GM04504 (cell line): ENCODE measurements around the gene DPRX.
"Not testable (repeated sequence)": the region's sequence is repeated elsewhere in the genome, so short reads cannot be mapped to it uniquely, and the experiment has no call there.

ENCODE experiments used
- DNase-seq: peaks from one replicate; pipeline ENCODE4 v3.0.0-alpha.2; 2012; ENCODE audit warnings: low read depth

DPRX gene

GRCh38 chr19:53646144-53646543, 14.3 kb downstream of the DPRX start:
- no peak for DNase-seq

GRCh38 chr19:53647350-53647749, 15.6 kb downstream of the DPRX start:
- DNase-seq: no peak

GRCh38 chr19:53647792-53648191, 16.0 kb downstream of the DPRX start:
- DNase-seq: no peak

GRCh38 chr19:53649746-53650593, 18.2 kb downstream of the DPRX start:
- DNase-seq: no peak

GRCh38 chr19:53652476-53652875, 20.7 kb downstream of the DPRX start:
- DNase-seq: no peak

- no peak for DNase-seq
Observed at GRCh38 chr19:53655042-53655665, 23.4 kb downstream of the DPRX start.

- no peak for DNase-seq
Observed at GRCh38 chr19:53657330-53657729, 25.5 kb downstream of the DPRX start.

- no peak for DNase-seq
Observed at GRCh38 chr19:53657778-53658177, 26.0 kb downstream of the DPRX start.

- no peak for DNase-seq
Observed at GRCh38 chr19:53659292-53659691, 27.5 kb downstream of the DPRX start.

GRCh38 chr19:53660584-53660983, 28.8 kb downstream of the DPRX start:
- DNase-seq: no peak

GRCh38 chr19:53662209-53662608, 30.4 kb downstream of the DPRX start:
- no peak for DNase-seq

GRCh38 chr19:53664152-53664551, 32.4 kb downstream of the DPRX start:
- DNase-seq: no peak

GRCh38 chr19:53664760-53665159, 33.0 kb downstream of the DPRX start:
- no peak for DNase-seq

- DNase-seq: not testable (repeated sequence)
Observed at GRCh38 chr19:53666331-53666730, 34.5 kb downstream of the DPRX start.

GRCh38 chr19:53668804-53669203, 37.0 kb downstream of the DPRX start:
- DNase-seq: not testable (repeated sequence)

- DNase-seq: no peak
Observed at GRCh38 chr19:53670345-53670744, 38.5 kb downstream of the DPRX start.

GRCh38 chr19:53671663-53672062, 39.9 kb downstream of the DPRX start:
- DNase-seq: no peak
